Breast epithelium (tissue), 4 donors: ENCODE data around the gene SIRT7. TPM values are rescaled to one million over a fixed set of nuclear protein-coding genes. Genes with fewer than 3 reads are reported as not detected.

Experiments
- DNase-seq, 2 donors: peaks; one replicate each; pipeline ENCODE4 v3.0.0-alpha.2; 2019; ENCODE audit warnings: low spot score in 2 of 2
- H3K27ac ChIP-seq, 2 donors: fragments of 200-600 bp; sonication (generic) in 1 of 2; one replicate each; pipeline ENCODE4 v1.5.1; 2016 to 2019; ENCODE audit warnings: mild to moderate bottlenecking in 1 of 2
- H3K27me3 ChIP-seq, 2 donors: fragments of 200-600 bp; sonication (generic) in 1 of 2; one replicate each; pipeline versions ENCODE4 v1.5.1 to v1.6.0; 2017 to 2019; ENCODE audit warnings: control low read depth in 1 of 2, mild to moderate bottlenecking in 1 of 2
- H3K36me3 ChIP-seq: fragments of 200-600 bp; one replicate; pipeline ENCODE4 v1.5.1; 2019
- H3K4me1 ChIP-seq, 2 donors: fragments of 200-600 bp; sonication (generic); one replicate each; pipeline ENCODE4 v1.5.1; 2016 to 2019; ENCODE audit warnings: control low read depth in 1 of 2
- H3K4me3 ChIP-seq, 3 donors: fragments of 200-600 bp; sonication (generic); 1 replicate in 2 of 3; 2 replicates in 1 of 3; pipeline ENCODE4 v1.5.1; 2016 to 2019; ENCODE audit warnings: mild to moderate bottlenecking in 3 of 3, moderate library complexity in 2 of 3
- H3K9me3 ChIP-seq, 2 donors: fragments of 200-600 bp; sonication (generic) in 1 of 2; one replicate each; pipeline ENCODE4 v1.5.1; 2016 to 2019; ENCODE audit warnings: control low read depth in 1 of 2
- CTCF ChIP-seq, 3 donors: fragments of 450-650 bp; IDR thresholded peaks; one replicate each; pipeline ENCODE4 v1.5.1; 2016 to 2017; ENCODE audit warnings: antibody characterized with exemption in 3 of 3, mild to moderate bottlenecking in 3 of 3, moderate library complexity in 3 of 3
- POLR2A ChIP-seq: fragments of 450-650 bp; IDR thresholded peaks from one replicate; pipeline ENCODE4 v1.6.1; 2016; ENCODE audit warnings: antibody characterized with exemption, mild to moderate bottlenecking, moderate library complexity
- POLR2AphosphoS5 ChIP-seq, 3 donors: sonication (generic); formaldehyde crosslinking; IDR thresholded peaks; one replicate each; pipeline ENCODE4 v1.6.1; 2017; ENCODE audit warnings: antibody characterized with exemption in 3 of 3
- intact Hi-C: fragments of 100-400 bp; cut with DNase I; formaldehyde crosslinking; loops from one replicate; pipeline ENCODE4 v1.15.1; 2023; ENCODE audit warnings: low total_unique reads
- total RNA-seq, 3 donors: library from RNA; depleted of rRNA; stranded (reverse); fragments of >200 nt; gene quantifications; one replicate each; pipeline ENCODE4 v1.1.0, GENCODE V29; 2016

The SIRT7 gene
- total RNA-seq, 3 donors from 2014 or later, result 20.6 to 27.2 (median 25.8) TPM

- Histone ChIP-seq H3K9me3 (no peaks in the 10 kb centered on the region), H3K4me3 (no peak overlapping the region), H3K36me3 (no peaks in the 10 kb centered on the region), H3K27me3 (no peaks in the 10 kb centered on the region), H3K27ac (no peak overlapping the region), H3K4me1 (peaks cover 1 to 2% of the 10 kb centered on the region in 2 donors)
- no peak for TF ChIP-seq CTCF (IDR thresholded peaks at IDR 0.05)
- no peak for TF ChIP-seq POLR2AphosphoS5 (IDR thresholded peaks at IDR 0.05)
- TF ChIP-seq POLR2A, result no peak
- DNase-seq, result no peak
- intact Hi-C loops, result no loop called here
Observed at GRCh38 chr17:81895400-81895799, 22.6 kb downstream of the SIRT7 start.

DNA sequence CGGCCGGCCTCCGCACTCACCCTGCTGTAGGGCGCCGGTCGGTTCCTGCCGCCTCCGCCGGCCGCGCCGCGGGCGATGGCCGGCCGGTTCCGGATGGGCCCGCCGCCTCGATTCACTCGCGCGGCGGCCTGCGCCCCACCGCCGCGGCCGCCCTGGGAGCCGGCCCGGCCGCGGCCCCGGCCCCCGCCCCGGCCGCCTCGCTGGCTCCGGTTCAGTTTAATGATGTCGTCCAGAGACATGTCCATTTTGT lies 26.7 kb downstream of the SIRT7 start:
- TF ChIP-seq POLR2AphosphoS5 (IDR thresholded peaks at IDR 0.05), result no peak
- TF ChIP-seq CTCF (IDR thresholded peaks at IDR 0.05), result no peak
- Histone ChIP-seq H3K27ac (peak overlapping the region; percentile 94 to 96), H3K4me3 (peak overlapping the region; percentile 88 to 98 (median 98)), H3K9me3 (no peaks in the 10 kb centered on the region), H3K4me1 (peaks cover 4 to 7% of the 10 kb centered on the region in 2 donors), H3K36me3 (no peaks in the 10 kb centered on the region), H3K27me3 (no peaks in the 10 kb centered on the region)
- DNase-seq, result no peak
- intact Hi-C loops, result loop anchor here (5.0 kb wide), 2 partner anchors 116 to 569 kb away; no protein-coding TSS in a partner anchor

DNA sequence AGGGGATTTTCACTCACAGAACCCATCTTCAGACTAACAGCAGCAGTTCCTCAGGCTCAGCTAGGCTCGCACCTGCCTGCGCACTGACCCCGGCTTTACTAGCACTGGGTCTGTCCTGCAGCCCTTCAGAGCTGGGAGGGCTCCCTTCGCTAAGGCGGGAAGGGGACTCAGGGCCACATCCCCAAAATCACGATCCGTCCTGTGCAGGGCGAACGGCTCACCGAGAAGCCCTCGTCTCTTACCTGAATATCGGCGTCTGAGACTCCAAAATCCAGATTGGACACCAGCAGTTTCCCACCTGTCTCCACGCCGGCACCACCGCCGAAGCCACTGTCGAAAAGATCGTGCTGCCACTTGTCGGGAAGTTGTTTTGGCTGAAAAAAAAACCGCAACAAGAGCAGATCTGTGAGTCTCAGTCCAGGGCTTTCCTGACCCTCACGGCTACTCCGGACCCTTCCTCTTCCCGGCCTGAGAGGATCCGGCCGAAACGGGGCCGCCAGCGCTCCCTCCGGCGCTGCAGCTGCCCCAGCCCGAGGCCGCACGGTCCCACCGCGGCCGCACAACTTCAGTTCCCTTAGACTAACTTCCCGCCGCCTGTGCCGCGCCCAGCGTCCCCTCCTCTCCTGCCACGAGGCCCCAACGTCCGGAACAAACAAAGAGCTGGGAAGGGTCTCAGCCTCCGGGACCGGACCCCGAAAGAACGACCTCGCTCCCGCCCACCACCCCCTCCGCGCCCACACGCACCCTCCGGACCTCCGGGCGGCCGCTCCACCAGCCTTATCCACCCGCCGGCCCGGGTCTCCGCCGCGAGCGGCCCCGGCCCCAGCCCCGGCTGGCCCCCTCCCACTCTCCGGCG lies 27.3 kb downstream of the SIRT7 start:
- Histone ChIP-seq H3K27ac (peak overlapping the region; percentile 94 to 96), H3K9me3 (no peaks in the 10 kb centered on the region), H3K27me3 (no peaks in the 10 kb centered on the region), H3K4me3 (peak overlapping the region; percentile 88 to 98 (median 98)), H3K36me3 (no peaks in the 10 kb centered on the region), H3K4me1 (peaks cover 4 to 7% of the 10 kb centered on the region in 2 donors)
- intact Hi-C loops, result loop anchor here (1.0 to 5.0 kb wide), 3 partner anchors 36 to 568 kb away; no protein-coding TSS in a partner anchor
- TF ChIP-seq POLR2A (no peak), POLR2AphosphoS5 (IDR thresholded peaks at IDR 0.05) (no peak), CTCF (IDR thresholded peaks at IDR 0.05) (no peak)
- DNase-seq, result no peak

DNA sequence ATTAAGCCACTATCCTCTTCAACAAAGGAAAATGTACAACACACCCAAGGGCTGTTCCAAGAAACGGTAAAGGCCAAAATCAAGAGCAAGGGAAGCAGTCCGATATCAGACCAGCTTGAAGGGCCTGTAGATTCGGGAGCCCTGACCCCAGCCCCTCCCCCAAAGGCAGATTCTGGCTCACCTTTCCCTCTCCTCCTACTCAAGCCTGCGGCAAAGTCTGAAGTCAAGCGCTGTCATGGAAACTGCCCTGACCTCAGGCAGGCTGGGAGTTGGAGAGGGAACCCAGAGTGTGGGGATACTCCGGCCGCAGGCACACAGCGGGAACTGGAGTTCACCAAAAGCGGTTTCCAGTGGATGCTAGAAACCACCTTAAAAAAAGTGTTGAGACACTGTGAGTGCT lies 28.4 kb downstream of the SIRT7 start:
- H3K27ac ChIP-seq, result no peak overlapping the region
- no peaks in the 10 kb centered on the region for H3K36me3 ChIP-seq
- H3K9me3 ChIP-seq, result no peaks in the 10 kb centered on the region
- no peak overlapping the region for H3K4me3 ChIP-seq
- peaks cover 4 to 7% of the 10 kb centered on the region in 2 donors for H3K4me1 ChIP-seq
- TF ChIP-seq POLR2A (no peak), CTCF (IDR thresholded peaks at IDR 0.05) (no peak), POLR2AphosphoS5 (IDR thresholded peaks at IDR 0.05) (no peak)
- intact Hi-C loops, result loop anchor here (1.0 to 5.0 kb wide), 3 partner anchors 37 to 567 kb away; no protein-coding TSS in a partner anchor
- DNase-seq, result no peak
- no peaks in the 10 kb centered on the region for H3K27me3 ChIP-seq

GRCh38 chr17:81888988-81889595 lies 28.9 kb downstream of the SIRT7 start:
- peaks cover 4 to 7% of the 10 kb centered on the region in 2 donors for H3K4me1 ChIP-seq
- no peaks in the 10 kb centered on the region for H3K9me3 ChIP-seq
- no peaks in the 10 kb centered on the region for H3K36me3 ChIP-seq
- TF ChIP-seq POLR2AphosphoS5 (IDR thresholded peaks at IDR 0.05) (no peak), CTCF (IDR thresholded peaks at IDR 0.05) (no peak), POLR2A (no peak)
- H3K4me3 ChIP-seq, result no peak overlapping the region
- no peaks in the 10 kb centered on the region for H3K27me3 ChIP-seq
- intact Hi-C loops, result no loop called here
- no peak for DNase-seq
- no peak overlapping the region for H3K27ac ChIP-seq
